SK-MEL-5 (cell line): Measurements from ENCODE around the gene ARMC2. TPM values are rescaled to one million over a fixed set of nuclear protein-coding genes. Genes with fewer than 3 reads are reported as not detected.
"Not testable (repeated sequence)": the region's sequence is repeated elsewhere in the genome, so short reads cannot be mapped to it uniquely, and the experiment has no call there.

ENCODE experiments used
- DNase-seq: peaks from one replicate; pipeline ENCODE4 v3.0.0-alpha.2; 2016; ENCODE audit warnings: low read depth, low spot score
- in situ Hi-C: cut with HindIII; loops from 2 replicates; pipeline ENCODE4 v1.10.0; 2016; ENCODE audit warnings: low sequenced_read_pairs, high pct_unique_total_duplicates, low pct_unique_long_range_greater_than_20kb
- total RNA-seq: library from RNA; depleted of rRNA; stranded (reverse); fragments of >200 nt; shearing (Covaris generic); gene quantifications from 2 replicates; pipeline ENCODE4 v1.2.3, GENCODE V29; 2014

Gene ARMC2
- total RNA-seq, 1 experiment from 2014 or later = 2.6 TPM

DNA sequence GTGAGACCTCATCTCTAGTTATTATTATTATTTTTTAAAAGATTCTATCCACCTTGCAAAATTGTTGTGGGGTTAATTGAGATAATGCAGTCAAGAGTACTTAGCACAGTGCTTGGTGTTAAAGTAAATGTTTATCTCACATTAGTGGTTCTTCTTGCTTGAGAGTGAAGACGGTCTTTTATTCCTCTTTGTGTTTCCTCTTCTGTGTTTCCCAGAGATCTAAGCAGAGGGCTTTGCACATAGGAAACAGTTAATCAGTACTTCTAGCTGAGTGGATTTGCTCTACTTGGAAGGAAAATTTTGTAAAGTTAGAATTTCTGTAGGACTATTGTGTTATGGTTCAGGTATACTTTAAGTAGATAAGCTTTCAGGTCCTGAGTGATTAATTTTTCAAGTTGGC is 3.5 kb downstream of the ARMC2 start:
- no peak for DNase-seq
- in situ Hi-C loops = no loop called here

DNA sequence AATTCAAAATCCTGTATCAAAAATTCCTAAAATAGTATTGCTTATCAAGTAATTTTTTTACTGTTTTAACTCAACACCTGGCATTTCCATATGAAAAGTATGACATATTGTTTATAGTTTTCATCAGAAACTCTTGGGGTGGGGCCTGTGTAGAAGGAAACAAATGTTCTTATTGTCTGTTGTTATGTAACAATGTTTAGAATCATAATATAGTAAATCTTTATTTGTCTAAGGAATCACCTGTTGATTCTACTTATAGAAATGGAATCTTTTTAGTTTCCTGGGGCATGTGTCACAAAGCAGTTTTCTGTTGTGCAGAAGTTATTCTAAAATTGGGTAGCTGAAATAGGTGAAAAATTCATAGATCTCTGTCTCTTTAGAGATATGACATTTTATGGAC is 4.9 kb downstream of the ARMC2 start:
- in situ Hi-C loops = no loop called here
- no peak for DNase-seq

DNA sequence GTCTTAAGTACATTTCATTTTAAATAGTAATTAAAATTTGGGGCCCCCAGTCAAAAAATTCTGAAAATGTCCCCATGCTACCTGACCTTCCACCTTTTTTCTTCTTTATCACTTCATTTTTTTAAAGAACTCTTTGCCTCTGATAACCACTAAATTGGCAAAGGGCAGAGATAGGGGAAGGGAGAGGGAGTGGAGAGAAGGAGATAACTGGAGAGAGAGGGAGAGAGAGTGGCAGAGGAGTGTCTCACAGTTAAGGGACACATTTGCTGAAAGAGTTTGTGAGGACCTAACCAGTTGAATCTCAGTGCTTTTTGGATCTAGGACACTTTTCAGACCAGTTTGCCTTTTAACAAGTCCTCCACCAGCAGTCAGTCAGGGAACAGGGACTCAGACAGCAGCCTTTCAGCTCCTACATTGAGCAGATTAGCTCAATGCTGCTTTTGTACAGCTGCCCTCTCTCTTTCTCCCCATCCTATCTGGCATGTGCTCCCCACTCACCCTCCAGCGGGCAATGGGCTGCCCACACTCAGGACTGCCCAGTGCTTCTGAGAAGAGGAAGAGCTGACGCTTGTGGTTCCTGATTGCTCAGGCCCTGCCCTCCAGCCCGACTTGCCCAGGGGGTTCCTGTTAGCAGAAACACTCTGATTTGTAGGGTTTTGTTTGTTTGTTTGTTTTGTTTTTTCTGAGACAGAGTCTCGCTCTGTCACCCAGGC is 14.4 kb downstream of the ARMC2 start:
- DNase-seq = no peak
- in situ Hi-C loops = no loop called here

DNA sequence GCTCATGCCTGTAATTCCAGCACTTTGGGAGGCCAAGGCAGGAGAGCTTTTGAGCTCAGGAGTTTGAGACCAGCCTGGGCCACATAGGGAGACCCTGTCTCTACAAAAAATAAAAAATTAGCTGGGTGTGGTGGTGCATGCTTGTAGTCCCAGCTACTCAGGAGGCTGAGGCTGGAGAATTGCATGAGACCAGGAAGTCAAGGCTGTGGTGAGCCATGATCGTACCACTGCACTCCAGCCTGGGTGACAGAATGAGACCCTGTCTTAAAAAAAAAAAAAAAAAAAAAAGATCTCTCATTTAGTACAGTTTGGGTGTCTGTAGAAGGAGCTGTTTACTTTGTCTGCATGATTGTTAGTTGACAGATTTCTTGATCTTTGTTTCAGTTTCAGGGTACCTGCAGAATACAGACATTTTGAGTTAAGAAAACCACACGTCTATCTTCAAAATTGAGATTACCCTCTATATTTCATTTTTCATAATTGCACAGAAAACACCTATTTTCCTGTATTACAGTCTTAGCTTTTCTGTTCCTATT is 17.6 kb downstream of the ARMC2 start:
- DNase-seq, in situ Hi-C loops: not testable (repeated sequence)

DNA sequence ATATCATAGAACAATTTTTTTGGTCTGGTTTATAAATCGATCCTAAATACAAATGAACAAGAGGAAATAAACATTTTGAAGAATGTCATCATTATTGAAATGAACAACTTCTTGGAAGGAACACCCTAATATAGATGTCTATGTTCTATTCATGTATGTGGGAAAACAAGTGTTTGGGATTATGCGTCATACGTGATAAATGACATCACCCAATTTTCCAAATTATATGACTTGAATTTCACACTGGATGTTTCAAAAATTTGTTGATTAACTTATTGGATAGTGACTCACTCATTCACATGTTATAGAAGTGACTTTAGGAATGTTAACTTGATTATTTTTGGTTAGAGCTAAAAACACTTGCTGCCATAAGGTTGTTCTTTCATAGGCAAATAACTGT is 18.6 kb downstream of the ARMC2 start:
- in situ Hi-C loops = no loop called here

DNA sequence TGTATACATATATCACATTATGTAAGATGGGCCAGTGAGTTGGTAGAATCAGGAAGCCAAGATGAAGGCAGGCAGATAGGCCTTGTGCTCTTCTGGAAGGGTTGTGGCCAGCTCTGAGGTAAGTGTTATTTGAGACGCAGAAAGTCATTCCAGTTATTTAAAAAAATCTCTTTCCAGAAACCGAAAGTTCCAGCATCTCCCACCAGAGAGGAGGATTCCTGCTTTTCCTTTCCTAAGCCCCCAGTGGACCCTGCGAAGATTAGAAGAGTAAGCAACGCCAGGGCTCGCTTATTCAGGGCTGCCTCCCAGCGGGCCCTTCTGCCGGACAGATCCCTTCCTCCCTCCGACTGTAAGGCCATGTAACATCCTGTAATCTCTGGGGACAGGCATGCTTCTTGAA is 20.4 kb downstream of the ARMC2 start:
- in situ Hi-C loops = no loop called here
- no peak for DNase-seq

More for the DNA sequence above, 18.6 kb downstream of the ARMC2 start:
- DNase-seq = no peak

DNA sequence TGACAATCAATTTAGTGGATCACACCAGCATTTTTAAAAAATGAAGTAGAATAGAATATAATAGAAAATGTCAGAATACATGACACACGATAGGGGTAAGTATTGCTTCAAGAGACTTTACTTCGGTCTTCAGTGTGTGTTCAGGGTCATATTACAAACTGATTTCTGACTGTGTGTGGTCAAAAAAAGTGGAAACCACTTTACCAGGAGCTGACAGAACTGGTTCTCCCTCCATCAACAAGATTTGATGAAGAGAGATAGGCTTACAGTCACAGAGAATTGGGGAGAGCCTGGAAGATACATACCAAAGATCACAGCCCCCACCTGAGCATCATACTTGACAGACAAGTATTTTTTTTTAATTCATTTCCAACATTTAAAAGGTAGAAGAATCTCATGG is 21.7 kb downstream of the ARMC2 start:
- in situ Hi-C loops = no loop called here
- no peak for DNase-seq

DNA sequence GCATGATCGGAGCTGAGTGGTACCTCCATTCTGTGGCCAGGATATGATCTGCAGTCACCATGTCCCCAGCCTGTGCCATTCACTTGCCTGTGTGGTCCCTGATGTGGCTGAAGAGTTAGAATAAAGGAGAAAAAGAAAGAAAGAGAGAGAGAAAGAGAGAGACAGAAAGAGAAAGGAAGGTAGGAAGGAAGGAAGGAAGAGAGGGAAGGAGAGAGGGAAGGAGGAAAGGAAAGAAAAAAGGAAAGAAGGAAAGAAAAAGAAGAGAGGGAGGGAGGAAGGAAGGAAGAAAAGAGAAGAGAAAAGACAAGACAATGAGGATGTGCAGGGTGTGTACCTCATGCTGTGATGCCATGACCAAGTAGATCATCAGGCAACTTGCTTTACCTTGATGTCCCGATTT is 22.1 kb downstream of the ARMC2 start:
- in situ Hi-C loops = no loop called here
- no peak for DNase-seq

DNA sequence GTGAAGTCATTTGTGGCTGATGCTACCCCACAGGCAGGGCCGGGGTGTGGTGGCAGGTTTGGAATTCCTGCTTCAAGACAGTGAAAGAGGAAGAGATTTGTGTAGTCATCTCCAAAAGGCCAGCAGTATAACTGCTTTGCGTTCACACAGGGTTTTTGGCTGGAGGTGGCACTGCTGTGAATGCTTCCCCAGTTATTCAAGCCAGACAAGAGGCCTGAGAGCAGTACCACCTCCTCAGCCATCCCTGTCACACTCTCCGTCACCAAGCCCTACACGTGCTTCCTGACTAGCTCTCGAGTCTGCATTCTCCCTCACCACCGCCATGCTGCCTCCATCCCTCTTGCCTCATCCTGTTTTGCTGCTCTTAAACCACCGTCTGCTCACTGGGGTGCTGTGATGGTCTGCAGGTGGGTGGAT is 23.9 kb downstream of the ARMC2 start:
- in situ Hi-C loops = no loop called here
- no peak for DNase-seq

DNA sequence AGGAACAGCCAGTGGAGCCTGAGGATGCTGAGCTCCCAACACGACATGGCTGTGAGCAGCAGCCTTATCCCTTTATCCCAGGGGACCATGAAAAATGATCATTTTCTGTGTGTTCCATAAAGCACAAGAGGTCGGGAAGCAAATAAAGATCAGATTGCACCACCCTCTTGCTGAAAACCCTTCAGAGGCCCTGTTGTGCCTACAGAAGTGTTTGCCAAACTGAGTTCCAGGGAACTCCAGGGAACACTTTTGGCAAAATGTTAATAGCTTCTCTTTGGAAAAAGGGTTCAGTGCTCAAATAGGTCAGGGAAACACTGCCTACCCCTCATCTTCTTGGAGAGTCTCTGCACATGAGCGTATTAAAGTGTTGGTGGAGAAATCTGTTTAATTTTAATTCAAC is 24.4 kb downstream of the ARMC2 start:
- DNase-seq = no peak
- in situ Hi-C loops = no loop called here

DNA sequence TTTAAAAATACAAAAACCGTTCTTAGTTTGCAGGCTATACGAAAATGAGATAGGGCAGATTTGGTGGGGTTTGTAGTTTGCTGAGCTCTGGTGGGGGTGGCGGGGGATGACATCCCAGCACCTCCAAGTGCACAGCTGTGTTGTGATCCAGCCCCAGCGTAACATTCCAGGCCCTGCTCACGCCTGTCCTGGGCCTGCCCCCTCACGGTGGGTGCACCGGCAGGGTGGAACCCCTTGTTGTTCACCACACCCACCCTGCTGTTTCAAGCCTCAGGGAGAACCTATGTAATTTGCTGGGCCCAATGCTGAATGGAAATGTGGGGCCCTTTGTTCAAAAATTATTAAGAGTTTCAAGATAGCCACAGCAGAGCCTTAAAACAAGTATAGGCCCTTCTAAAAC is 25.0 kb downstream of the ARMC2 start:
- in situ Hi-C loops = no loop called here

DNA sequence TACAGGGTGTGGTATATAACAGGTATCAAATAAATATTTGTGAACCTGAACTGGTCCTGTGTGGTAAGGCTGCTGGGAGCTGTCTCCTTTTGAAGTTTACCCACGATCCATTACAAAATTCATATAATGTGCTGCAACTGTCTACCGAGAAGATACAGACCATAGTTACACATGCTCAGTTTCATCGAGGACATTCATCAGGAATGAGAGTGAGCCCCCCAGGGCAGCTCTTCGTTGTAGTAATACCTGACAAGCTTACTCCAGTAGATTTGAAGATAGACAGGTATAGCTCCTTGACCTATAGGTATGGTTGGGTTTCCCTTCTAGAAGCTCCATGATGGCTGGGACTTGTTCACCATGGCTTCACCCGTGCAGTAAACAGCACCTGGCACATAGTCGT is 25.7 kb downstream of the ARMC2 start:
- in situ Hi-C loops = no loop called here

More for the DNA sequence above, 25.0 kb downstream of the ARMC2 start:
- no peak for DNase-seq

DNA sequence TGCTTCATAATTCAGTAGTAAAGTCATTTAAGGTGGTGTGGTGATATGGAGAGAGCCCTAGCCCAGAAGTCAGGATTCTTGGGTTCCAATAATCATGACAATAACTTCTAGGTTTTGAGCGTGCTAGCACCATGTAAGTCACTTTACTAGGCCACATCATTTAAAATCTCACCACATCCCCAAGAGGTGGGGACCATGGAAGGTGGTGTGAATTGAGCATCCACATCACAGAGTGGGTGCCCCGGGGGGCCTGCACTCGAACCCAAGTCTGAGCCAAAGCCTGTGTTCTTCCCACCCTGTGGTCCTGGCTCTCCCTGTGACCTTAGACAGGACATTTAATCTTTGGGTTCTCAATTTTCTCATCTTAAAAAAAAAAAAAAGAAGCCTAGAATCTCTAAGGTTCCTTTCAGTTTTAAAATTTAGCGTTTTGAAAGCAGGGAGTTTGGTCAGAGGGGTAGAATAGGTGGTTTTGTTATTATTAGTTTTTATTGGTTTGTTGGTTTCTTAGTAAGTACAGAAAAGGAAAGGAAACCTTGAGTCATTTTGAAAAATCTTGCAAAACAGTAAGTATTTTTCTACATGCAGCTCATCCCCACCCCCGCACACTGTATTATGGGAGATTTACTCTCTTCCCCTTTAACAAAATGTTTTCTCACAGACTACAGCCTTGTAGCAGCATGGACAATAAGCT is 26.4 kb downstream of the ARMC2 start:
- in situ Hi-C loops = no loop called here
- DNase-seq = no peak

More for the DNA sequence above, 25.7 kb downstream of the ARMC2 start:
- no peak for DNase-seq

DNA sequence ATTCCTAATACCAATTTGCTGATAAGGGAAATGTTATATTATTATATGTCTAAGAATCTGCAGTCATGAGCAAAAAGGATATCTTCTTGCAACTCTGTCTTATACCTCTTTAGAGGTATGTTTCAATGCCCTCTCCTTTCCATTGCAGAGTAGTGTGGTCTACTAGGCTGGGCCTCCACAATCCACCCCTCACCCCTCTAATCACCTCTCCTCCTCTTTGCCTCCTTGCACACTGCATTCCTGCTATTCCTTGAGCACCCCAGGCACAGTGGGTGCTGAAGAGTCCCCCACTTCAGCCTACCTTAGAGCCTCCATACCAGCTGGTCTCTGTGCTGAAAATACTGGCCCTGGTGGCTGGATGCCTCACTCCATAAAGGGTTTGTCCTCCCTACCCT is 26.9 kb downstream of the ARMC2 start:
- in situ Hi-C loops = no loop called here
- no peak for DNase-seq

DNA sequence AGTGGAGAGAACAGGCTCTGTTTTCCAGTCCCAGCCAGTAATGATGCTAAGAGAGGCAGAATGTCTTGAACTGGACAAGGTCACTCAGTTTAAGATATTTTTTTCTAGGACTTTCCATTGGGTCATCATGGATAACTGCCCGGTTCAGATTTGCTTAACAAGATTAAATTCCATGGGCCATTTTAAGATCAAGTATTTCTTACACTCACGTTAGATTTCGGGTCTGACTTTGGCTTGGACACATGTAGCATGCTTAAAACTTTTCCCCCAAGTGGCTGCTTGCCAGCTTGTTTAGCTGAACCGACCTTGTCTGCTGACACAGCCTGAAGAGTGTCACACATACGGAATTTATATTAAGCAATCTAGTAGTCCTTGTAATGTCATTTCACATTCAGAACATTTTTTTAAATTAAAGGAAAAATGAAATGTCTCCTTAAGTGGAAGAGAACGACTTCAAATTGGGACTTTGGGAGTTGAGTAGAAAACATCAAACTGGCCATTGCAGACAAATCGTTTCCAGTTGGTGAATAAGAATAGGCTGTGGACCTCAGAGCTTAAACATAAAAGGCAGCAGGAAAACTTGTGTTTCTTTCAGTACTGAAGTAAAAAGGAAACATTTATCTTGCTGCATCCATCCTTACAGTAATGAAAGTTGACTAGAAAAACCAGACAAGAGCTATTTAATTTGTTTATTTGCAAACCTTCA is 29.0 kb downstream of the ARMC2 start:
- DNase-seq = no peak
- in situ Hi-C loops = no loop called here

DNA sequence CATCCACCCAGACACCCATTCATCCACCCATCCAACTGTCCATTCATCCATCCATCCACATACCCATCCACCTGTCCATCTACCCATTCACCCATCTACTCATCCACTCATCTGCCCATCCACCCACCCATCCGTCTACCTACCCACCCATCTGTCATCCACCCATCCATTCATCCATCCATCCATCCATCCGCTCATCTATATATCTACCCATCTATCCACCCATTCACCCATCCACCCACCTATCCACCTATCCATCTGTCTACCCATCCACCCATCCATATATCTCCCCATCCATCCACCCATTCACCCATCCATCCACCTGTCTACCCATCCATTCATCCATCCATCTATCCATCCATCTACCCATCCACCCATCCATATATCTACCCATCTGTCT is 30.7 kb downstream of the ARMC2 start:
- no peak for DNase-seq
- in situ Hi-C loops = no loop called here

DNA sequence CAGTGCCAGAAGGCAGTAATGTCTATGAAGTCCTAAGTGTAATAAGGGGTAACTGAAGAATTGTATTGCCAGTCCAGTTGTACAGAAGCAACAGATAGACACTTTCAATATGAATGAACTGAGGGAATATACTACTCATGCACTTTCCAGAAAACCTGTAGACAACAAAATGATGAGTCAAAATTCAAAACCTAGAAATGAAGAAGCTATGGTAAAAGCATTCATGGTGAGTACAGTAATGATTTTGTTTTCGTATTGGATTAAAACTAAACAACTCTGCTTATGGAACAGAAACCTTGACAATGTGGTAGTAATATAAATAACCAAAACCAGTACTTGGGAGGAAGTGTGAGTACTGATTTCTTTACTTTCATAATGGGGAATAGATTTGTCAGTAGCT is 35.0 kb downstream of the ARMC2 start:
- no peak for DNase-seq
- in situ Hi-C loops = no loop called here

DNA sequence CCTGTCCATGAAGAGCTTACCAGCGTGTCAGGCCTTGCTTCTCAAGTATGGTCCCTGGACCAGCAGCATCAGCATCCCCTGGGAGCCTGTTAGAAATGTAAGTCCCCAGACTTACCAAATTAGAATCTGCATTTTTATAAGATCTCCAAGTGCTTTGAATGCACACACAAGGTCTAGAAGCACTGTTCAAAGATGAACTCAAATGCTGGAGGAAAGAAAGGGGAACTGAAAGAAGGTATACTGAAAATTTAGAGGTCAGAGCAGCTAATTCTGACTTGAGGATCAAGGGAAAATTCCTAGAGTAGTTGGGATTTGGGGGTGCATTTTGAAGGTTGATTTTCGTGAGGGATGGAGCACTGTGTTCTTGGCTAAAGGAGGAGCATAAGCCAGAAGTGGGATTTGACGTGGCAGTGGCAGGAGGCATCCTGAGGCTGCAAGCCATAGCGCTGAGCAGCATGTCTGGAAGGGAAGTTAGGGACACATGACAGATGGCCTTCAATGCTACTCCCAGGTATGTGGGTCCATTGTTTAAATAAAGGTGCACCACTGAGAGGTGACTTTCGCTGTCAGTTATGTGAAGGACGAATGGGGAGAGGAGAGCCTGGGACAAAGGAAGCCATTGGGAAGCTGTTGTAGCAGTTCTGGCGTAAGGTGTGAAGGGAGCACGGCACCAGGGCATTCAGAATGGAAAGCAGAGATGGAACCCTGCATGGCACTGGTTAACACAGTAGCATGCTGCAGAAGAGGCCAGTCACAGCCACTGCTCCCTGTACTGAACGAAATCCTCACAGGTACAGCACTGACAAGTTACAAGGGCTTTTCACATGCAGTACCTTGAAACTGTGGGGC is 36.2 kb downstream of the ARMC2 start:
- no peak for DNase-seq
- in situ Hi-C loops = no loop called here
